T-cell (primary cell): ENCODE measurements around the gene FOXN3. TPM values are rescaled to one million over a fixed set of nuclear protein-coding genes. Genes with fewer than 3 reads are reported as not detected.

ENCODE experiments used
- ATAC-seq, 4 experiments: fragments of 200-7000 bp in 3 of 4; fragments of 150-1000 bp in 1 of 4; cut with Tn5 transposase; replicated peaks in 1 of 4; 1 replicate in 3 of 4; 2 replicates in 1 of 4; pipeline ENCODE4 v1.10.0; 2021; ENCODE audit warnings: moderate library complexity in 3 of 4, mild to moderate bottlenecking in 2 of 4, moderate number of reproducible peaks in 1 of 4
- CTCF ChIA-PET, 2 donors: fragments of 300-600 bp; sonication (Branson Sonifier 250); formaldehyde crosslinking; loops; one replicate each; lab custom pipeline; 2022; ENCODE audit warnings: antibody characterized with exemption in 2 of 2; lab: Charles Lee
- POLR2A ChIA-PET, 2 donors: fragments of 300-600 bp; sonication (Branson Sonifier 250); formaldehyde crosslinking; loops; one replicate each; lab custom pipeline; 2022; ENCODE audit warnings: antibody characterized with exemption in 2 of 2; lab: Charles Lee
- DNase-seq, 35 experiments: peaks; one replicate each; pipeline versions ENCODE4 v3.0.0 to v3.0.0-alpha.2; 2013 to 2023
- H3K27ac ChIP-seq: one replicate; pipeline ENCODE4 v1.5.1; 2013; ENCODE audit warnings: low read length
- H3K27me3 ChIP-seq, 2 experiments: replicated peaks in 1 of 2; 1 replicate in 1 of 2; 2 replicates in 1 of 2; pipeline versions ENCODE4 v1.6.1 to v1.7.0; 2013; ENCODE audit warnings: low read length in 1 of 2, mixed read lengths in 1 of 2; ENCODE audit not compliant: control insufficient read depth in 2 of 2, insufficient read depth in 2 of 2; ENCODE audit errors: extremely low read depth in 1 of 2
- H3K36me3 ChIP-seq, 2 donors: 1 replicate in 1 of 2; 2 replicates in 1 of 2; pipeline versions ENCODE4 v1.6.1 to v1.7.0; 2013; ENCODE audit warnings: low read length in 1 of 2; ENCODE audit not compliant: control insufficient read depth in 2 of 2, insufficient read depth in 1 of 2; ENCODE audit errors: extremely low read depth in 1 of 2
- H3K4me1 ChIP-seq, 2 experiments: 1 replicate in 1 of 2; 2 replicates in 1 of 2; pipeline versions ENCODE4 v1.6.1 to v1.7.0; 2013; ENCODE audit warnings: low read length in 2 of 2, mixed read lengths in 1 of 2; ENCODE audit not compliant: insufficient read depth in 2 of 2, control insufficient read depth in 1 of 2; ENCODE audit errors: extremely low read depth in 1 of 2
- H3K4me3 ChIP-seq, 2 donors: 1 replicate in 1 of 2; 2 replicates in 1 of 2; pipeline versions ENCODE4 v1.5.1 to v1.7.0; 2013; ENCODE audit warnings: mild to moderate bottlenecking in 2 of 2, low read length in 1 of 2, moderate library complexity in 1 of 2; ENCODE audit not compliant: control insufficient read depth in 1 of 2; ENCODE audit errors: extremely low read depth in 1 of 2
- H3K9me3 ChIP-seq: 2 replicates; pipeline ENCODE4 v1.7.0; 2013
- H3K27ac Mint-ChIP-seq, 2 donors: one replicate each; pipeline ENCODE4 v1.8.0; 2020 to 2021; ENCODE audit warnings: mild to moderate bottlenecking in 2 of 2, mixed read lengths in 2 of 2
- H3K27me3 Mint-ChIP-seq, 2 donors: one replicate each; pipeline ENCODE4 v1.8.0; 2021 to 2022; ENCODE audit warnings: mixed read lengths in 2 of 2
- H3K36me3 Mint-ChIP-seq: one replicate; pipeline ENCODE4 v1.8.0; 2021; ENCODE audit warnings: mixed read lengths
- H3K4me1 Mint-ChIP-seq, 3 donors: one replicate each; pipeline ENCODE4 v1.8.0; 2020 to 2022; ENCODE audit warnings: mixed read lengths in 3 of 3, mild to moderate bottlenecking in 1 of 3
- H3K4me3 Mint-ChIP-seq, 3 donors: one replicate each; pipeline ENCODE4 v1.8.0; 2020 to 2022; ENCODE audit warnings: mild to moderate bottlenecking in 3 of 3, mixed read lengths in 3 of 3, moderate library complexity in 3 of 3
- H3K9me3 Mint-ChIP-seq, 3 donors: one replicate each; pipeline ENCODE4 v1.8.0; 2020 to 2022; ENCODE audit warnings: mixed read lengths in 3 of 3
- WGBS: methylation state at CpG from one replicate; pipeline ENCODE4 v1.1.5; 2013; ENCODE audit warnings: missing lambda C conversion rate; ENCODE audit not compliant: insufficient coverage; 5-methylcytosine and 5-hydroxymethylcytosine counted together
- total RNA-seq, 35 experiments: library from RNA in 6 of 35; stranded (reverse) in 6 of 35; fragments of 120-200 nt in 1 of 35; gene quantifications; one replicate each; pipeline versions ENCODE4 v1.2.1 to v1.2.4 and lab custom pipeline; 2013 to 2026

FOXN3 gene
- total RNA-seq, 5 donors from 2014 or later (not counting 1 experiment from before 2014, with no cell fraction given), result 92.8 to 176 (median 103) TPM

- WGBS, result 95% methylated on average over 6 of the region's 6 CpGs
- CTCF ChIA-PET, result no interaction called here
- H3K9me3 Mint-ChIP-seq, result no peaks in the 10 kb centered on the region
Measured at GRCh38 chr14:89129570-89129969, 287.5 kb downstream of the FOXN3 start.

GRCh38 chr14:89128311-89129026, 288.6 kb downstream of the FOXN3 start:
- Mint-ChIP-seq H3K4me3 (no peak overlapping the region), H3K36me3 (no peaks in the 10 kb centered on the region), H3K27me3 (peaks cover under 1 to 2% of the 10 kb centered on the region in 2 donors), H3K9me3 (no peaks in the 10 kb centered on the region), H3K4me1 (no peaks in the 10 kb centered on the region), H3K27ac (no peak overlapping the region)
- no peak overlapping the region for H3K27ac ChIP-seq
- WGBS, result no CpG with 5 or more reads among the region's 10 CpGs
- no peaks in the 10 kb centered on the region for H3K4me1 ChIP-seq
- DNase-seq (no peak), ATAC-seq (no peak)
- ChIA-PET POLR2A (no interaction called here), CTCF (no interaction called here)
- H3K9me3 ChIP-seq, result no peaks in the 10 kb centered on the region
- no peak overlapping the region for H3K4me3 ChIP-seq
- H3K27me3 ChIP-seq, result peaks cover 0 to 4% of the 10 kb centered on the region in 2 experiments
- H3K36me3 ChIP-seq, result no peaks in the 10 kb centered on the region

More at GRCh38 chr14:89129570-89129969, 287.5 kb downstream of the FOXN3 start:
- Histone ChIP-seq H3K4me3 (no peak overlapping the region), H3K4me1 (no peaks in the 10 kb centered on the region), H3K27ac (no peak overlapping the region), H3K36me3 (no peaks in the 10 kb centered on the region), H3K9me3 (no peaks in the 10 kb centered on the region), H3K27me3 (peaks cover 0 to 4% of the 10 kb centered on the region in 2 experiments)
- Mint-ChIP-seq H3K27me3 (peaks cover 0 to 2% of the 10 kb centered on the region in 2 donors), H3K27ac (no peak overlapping the region), H3K36me3 (no peaks in the 10 kb centered on the region), H3K4me3 (no peak overlapping the region), H3K4me1 (no peaks in the 10 kb centered on the region)
- ATAC-seq (no peak), DNase-seq (no peak)
- POLR2A ChIA-PET, result no interaction called here

GRCh38 chr14:89126461-89126860, 290.6 kb downstream of the FOXN3 start:
- H3K9me3 Mint-ChIP-seq, result no peaks in the 10 kb centered on the region
- H3K27ac ChIP-seq, result no peak overlapping the region
- ChIA-PET CTCF (no interaction called here), POLR2A (no interaction called here)
- H3K36me3 Mint-ChIP-seq, result no peaks in the 10 kb centered on the region
- no CpG with 5 or more reads among the region's 4 CpGs for WGBS
- ATAC-seq (no peak), DNase-seq (no peak)
- H3K4me1 Mint-ChIP-seq, result no peaks in the 10 kb centered on the region
- no peaks in the 10 kb centered on the region for H3K4me1 ChIP-seq
- H3K27ac Mint-ChIP-seq, result no peak overlapping the region
- peaks cover 0 to 7% of the 10 kb centered on the region in 2 experiments for H3K27me3 ChIP-seq
- H3K27me3 Mint-ChIP-seq, result peaks cover 9 to 13% of the 10 kb centered on the region in 2 donors
- H3K4me3 Mint-ChIP-seq, result no peak overlapping the region
- H3K4me3 ChIP-seq, result no peak overlapping the region
- H3K9me3 ChIP-seq, result no peaks in the 10 kb centered on the region
- H3K36me3 ChIP-seq, result no peaks in the 10 kb centered on the region

- ChIA-PET CTCF (no interaction called here), POLR2A (no interaction called here)
- no peak for DNase-seq
- Histone ChIP-seq H3K4me1 (no peaks in the 10 kb centered on the region), H3K9me3 (no peaks in the 10 kb centered on the region), H3K27me3 (peaks cover 0 to 7% of the 10 kb centered on the region in 2 experiments), H3K4me3 (no peak overlapping the region), H3K27ac (no peak overlapping the region), H3K36me3 (no peaks in the 10 kb centered on the region)
- no peaks in the 10 kb centered on the region for H3K4me1 Mint-ChIP-seq
- no peak for ATAC-seq
- H3K4me3 Mint-ChIP-seq, result no peak overlapping the region
- no peaks in the 10 kb centered on the region for H3K36me3 Mint-ChIP-seq
- H3K27ac Mint-ChIP-seq, result no peak overlapping the region
- no peaks in the 10 kb centered on the region for H3K9me3 Mint-ChIP-seq
- WGBS, result no CpG with 5 or more reads among the region's 4 CpGs
- peaks cover 9 to 14% of the 10 kb centered on the region in 2 donors for H3K27me3 Mint-ChIP-seq
Measured at GRCh38 chr14:89125216-89125615, 291.8 kb downstream of the FOXN3 start.

- peaks cover 0 to 12% of the 10 kb centered on the region in 2 experiments for H3K27me3 ChIP-seq
- WGBS, result no CpG with 5 or more reads among the region's 1 CpG
- CTCF ChIA-PET, result no interaction called here
- Mint-ChIP-seq H3K27ac (no peak overlapping the region), H3K27me3 (peaks cover 12 to 14% of the 10 kb centered on the region in 2 donors), H3K4me1 (no peaks in the 10 kb centered on the region), H3K4me3 (no peak overlapping the region), H3K36me3 (no peaks in the 10 kb centered on the region), H3K9me3 (peaks cover 0 to 6% (median under 1%) of the 10 kb centered on the region in 3 donors)
- DNase-seq (no peak), ATAC-seq (no peak)
- H3K4me3 ChIP-seq, result no peak overlapping the region
- no peak overlapping the region for H3K27ac ChIP-seq
- no peaks in the 10 kb centered on the region for H3K36me3 ChIP-seq
- H3K9me3 ChIP-seq, result no peaks in the 10 kb centered on the region
- POLR2A ChIA-PET, result no interaction called here
- no peaks in the 10 kb centered on the region for H3K4me1 ChIP-seq
Measured at GRCh38 chr14:89123851-89124250, 293.2 kb downstream of the FOXN3 start.

GRCh38 chr14:89123215-89123614, 293.8 kb downstream of the FOXN3 start:
- no peak overlapping the region for H3K4me3 Mint-ChIP-seq
- DNase-seq (no peak), ATAC-seq (no peak)
- no peaks in the 10 kb centered on the region for H3K9me3 ChIP-seq
- no peak overlapping the region for H3K27ac Mint-ChIP-seq
- no peaks in the 10 kb centered on the region for H3K4me1 Mint-ChIP-seq
- no peaks in the 10 kb centered on the region for H3K36me3 Mint-ChIP-seq
- no peaks in the 10 kb centered on the region for H3K4me1 ChIP-seq
- H3K36me3 ChIP-seq, result no peaks in the 10 kb centered on the region
- ChIA-PET POLR2A (no interaction called here), CTCF (no interaction called here)
- H3K27ac ChIP-seq, result no peak overlapping the region
- peaks cover 12 to 14% of the 10 kb centered on the region in 2 donors for H3K27me3 Mint-ChIP-seq
- no peak overlapping the region for H3K4me3 ChIP-seq
- 89% methylated on average over 10 of the region's 10 CpGs for WGBS
- H3K27me3 ChIP-seq, result peaks cover 0 to 12% of the 10 kb centered on the region in 2 experiments
- H3K9me3 Mint-ChIP-seq, result peaks cover 0 to 6% (median 4%) of the 10 kb centered on the region in 3 donors
